Measurements from ENCODE around the gene TMEM171. TPM values are rescaled to one million over a fixed set of nuclear protein-coding genes. Genes with fewer than 3 reads are reported as not detected.
A peak's percentile ranks its signal among the peaks of the same experiment; 100 is the strongest.

The TMEM171 gene
- total RNA-seq, 1 experiment from 2014 or later, result 1.7 TPM

GRCh38 chr5:73135429-73136054 is 15.2 kb downstream of the TMEM171 start:
- DNase-seq (ENCODE audit: low spot score) (peak; percentile 31), ATAC-seq (peak; percentile 77)
- H3K4me3 Mint-ChIP-seq, result no peak overlapping the region
- ChIA-PET CTCF (interaction anchor here (0.6 to 2.7 kb wide), 10 partner anchors 9 to 83 kb away, joined by 3 to 22 read pairs (median 4); partner anchors contain the start of gene TMEM171), POLR2A (no interaction called here)
- no peaks in the 10 kb centered on the region for H3K27me3 Mint-ChIP-seq (ENCODE audit: low read depth)
- no peak overlapping the region for H3K27ac Mint-ChIP-seq
- H3K36me3 Mint-ChIP-seq, result no peaks in the 10 kb centered on the region
- H3K9me3 Mint-ChIP-seq, result no peaks in the 10 kb centered on the region
- peaks cover 27% of the 10 kb centered on the region for H3K4me1 Mint-ChIP-seq
- TF ChIP-seq AFF4 (CRISPR knock-in tag; IDR thresholded peaks at IDR 0.05; ENCODE audit: borderline replicate concordance), result no peak
- TF ChIP-seq, protein P1, sequence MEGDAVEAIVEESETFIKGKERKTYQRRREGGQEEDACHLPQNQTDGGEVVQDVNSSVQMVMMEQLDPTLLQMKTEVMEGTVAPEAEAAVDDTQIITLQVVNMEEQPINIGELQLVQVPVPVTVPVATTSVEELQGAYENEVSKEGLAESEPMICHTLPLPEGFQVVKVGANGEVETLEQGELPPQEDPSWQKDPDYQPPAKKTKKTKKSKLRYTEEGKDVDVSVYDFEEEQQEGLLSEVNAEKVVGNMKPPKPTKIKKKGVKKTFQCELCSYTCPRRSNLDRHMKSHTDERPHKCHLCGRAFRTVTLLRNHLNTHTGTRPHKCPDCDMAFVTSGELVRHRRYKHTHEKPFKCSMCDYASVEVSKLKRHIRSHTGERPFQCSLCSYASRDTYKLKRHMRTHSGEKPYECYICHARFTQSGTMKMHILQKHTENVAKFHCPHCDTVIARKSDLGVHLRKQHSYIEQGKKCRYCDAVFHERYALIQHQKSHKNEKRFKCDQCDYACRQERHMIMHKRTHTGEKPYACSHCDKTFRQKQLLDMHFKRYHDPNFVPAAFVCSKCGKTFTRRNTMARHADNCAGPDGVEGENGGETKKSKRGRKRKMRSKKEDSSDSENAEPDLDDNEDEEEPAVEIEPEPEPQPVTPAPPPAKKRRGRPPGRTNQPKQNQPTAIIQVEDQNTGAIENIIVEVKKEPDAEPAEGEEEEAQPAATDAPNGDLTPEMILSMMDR (IDR thresholded peaks at IDR 0.05), result peak; percentile 39; the same call in 1 of the 2 replicates

GRCh38 chr5:73136055-73136562 is 15.7 kb downstream of the TMEM171 start:
- ChIA-PET CTCF (interaction anchor here (0.8 to 2.7 kb wide), 5 partner anchors 13 to 80 kb away, joined by 3 to 22 read pairs (median 10); partner anchors contain the start of gene TMEM171), POLR2A (no interaction called here)
- Mint-ChIP-seq H3K4me1 (peaks cover 21% of the 10 kb centered on the region), H3K36me3 (no peaks in the 10 kb centered on the region), H3K9me3 (no peaks in the 10 kb centered on the region), H3K4me3 (no peak overlapping the region), H3K27ac (no peak overlapping the region), H3K27me3 (ENCODE audit: low read depth) (no peaks in the 10 kb centered on the region)
- DNase-seq (ENCODE audit: low spot score) (peak; percentile 36), ATAC-seq (peak; percentile 79)
- TF ChIP-seq SP1 (CRISPR knock-in tag; conservative IDR thresholded peaks at IDR 0.05), result no peak
- no peak for TF ChIP-seq SMAD4 (CRISPR knock-in tag; IDR thresholded peaks at IDR 0.05)
- TF ChIP-seq ZBTB43 (CRISPR knock-in tag; IDR thresholded peaks at IDR 0.05), result no peak
- no peak for TF ChIP-seq FOXK1 (CRISPR knock-in tag; IDR thresholded peaks at IDR 0.05)
- TF ChIP-seq, protein P2, sequence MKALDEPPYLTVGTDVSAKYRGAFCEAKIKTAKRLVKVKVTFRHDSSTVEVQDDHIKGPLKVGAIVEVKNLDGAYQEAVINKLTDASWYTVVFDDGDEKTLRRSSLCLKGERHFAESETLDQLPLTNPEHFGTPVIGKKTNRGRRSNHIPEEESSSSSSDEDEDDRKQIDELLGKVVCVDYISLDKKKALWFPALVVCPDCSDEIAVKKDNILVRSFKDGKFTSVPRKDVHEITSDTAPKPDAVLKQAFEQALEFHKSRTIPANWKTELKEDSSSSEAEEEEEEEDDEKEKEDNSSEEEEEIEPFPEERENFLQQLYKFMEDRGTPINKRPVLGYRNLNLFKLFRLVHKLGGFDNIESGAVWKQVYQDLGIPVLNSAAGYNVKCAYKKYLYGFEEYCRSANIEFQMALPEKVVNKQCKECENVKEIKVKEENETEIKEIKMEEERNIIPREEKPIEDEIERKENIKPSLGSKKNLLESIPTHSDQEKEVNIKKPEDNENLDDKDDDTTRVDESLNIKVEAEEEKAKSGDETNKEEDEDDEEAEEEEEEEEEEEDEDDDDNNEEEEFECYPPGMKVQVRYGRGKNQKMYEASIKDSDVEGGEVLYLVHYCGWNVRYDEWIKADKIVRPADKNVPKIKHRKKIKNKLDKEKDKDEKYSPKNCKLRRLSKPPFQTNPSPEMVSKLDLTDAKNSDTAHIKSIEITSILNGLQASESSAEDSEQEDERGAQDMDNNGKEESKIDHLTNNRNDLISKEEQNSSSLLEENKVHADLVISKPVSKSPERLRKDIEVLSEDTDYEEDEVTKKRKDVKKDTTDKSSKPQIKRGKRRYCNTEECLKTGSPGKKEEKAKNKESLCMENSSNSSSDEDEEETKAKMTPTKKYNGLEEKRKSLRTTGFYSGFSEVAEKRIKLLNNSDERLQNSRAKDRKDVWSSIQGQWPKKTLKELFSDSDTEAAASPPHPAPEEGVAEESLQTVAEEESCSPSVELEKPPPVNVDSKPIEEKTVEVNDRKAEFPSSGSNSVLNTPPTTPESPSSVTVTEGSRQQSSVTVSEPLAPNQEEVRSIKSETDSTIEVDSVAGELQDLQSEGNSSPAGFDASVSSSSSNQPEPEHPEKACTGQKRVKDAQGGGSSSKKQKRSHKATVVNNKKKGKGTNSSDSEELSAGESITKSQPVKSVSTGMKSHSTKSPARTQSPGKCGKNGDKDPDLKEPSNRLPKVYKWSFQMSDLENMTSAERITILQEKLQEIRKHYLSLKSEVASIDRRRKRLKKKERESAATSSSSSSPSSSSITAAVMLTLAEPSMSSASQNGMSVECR (CRISPR knock-in tag; IDR thresholded peaks at IDR 0.05; ENCODE audit: borderline replicate concordance), result no peak
- no peak for TF ChIP-seq RELA (CRISPR knock-in tag; IDR thresholded peaks at IDR 0.05; ENCODE audit: borderline replicate concordance)
- TF ChIP-seq ZNF423 (CRISPR knock-in tag; IDR thresholded peaks at IDR 0.05), result no peak
- no peak for TF ChIP-seq PRRX2 (CRISPR knock-in tag; IDR thresholded peaks at IDR 0.05)
- TF ChIP-seq GRHL2 (CRISPR knock-in tag; IDR thresholded peaks at IDR 0.05; ENCODE audit: insufficient replicate concordance, severe bottlenecking), result no peak
- no peak for TF ChIP-seq NR1H2 (CRISPR knock-in tag; IDR thresholded peaks at IDR 0.05)
- no peak for TF ChIP-seq ZNF317 (CRISPR knock-in tag; IDR thresholded peaks at IDR 0.05; ENCODE audit: borderline replicate concordance, low read depth)
- TF ChIP-seq, protein P3, sequence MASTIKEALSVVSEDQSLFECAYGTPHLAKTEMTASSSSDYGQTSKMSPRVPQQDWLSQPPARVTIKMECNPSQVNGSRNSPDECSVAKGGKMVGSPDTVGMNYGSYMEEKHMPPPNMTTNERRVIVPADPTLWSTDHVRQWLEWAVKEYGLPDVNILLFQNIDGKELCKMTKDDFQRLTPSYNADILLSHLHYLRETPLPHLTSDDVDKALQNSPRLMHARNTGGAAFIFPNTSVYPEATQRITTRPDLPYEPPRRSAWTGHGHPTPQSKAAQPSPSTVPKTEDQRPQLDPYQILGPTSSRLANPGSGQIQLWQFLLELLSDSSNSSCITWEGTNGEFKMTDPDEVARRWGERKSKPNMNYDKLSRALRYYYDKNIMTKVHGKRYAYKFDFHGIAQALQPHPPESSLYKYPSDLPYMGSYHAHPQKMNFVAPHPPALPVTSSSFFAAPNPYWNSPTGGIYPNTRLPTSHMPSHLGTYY (CRISPR knock-in tag; IDR thresholded peaks at IDR 0.05), result no peak
- no peak for TF ChIP-seq GTF2I (CRISPR knock-in tag; conservative IDR thresholded peaks at IDR 0.05)
- no peak for TF ChIP-seq ATF6 (CRISPR knock-in tag; IDR thresholded peaks at IDR 0.05)
- no peak for TF ChIP-seq ATF3 (CRISPR knock-in tag; conservative IDR thresholded peaks at IDR 0.05)

Measured in WTC11 (cell line).